CD4-positive, alpha-beta T cell treated with Interleukin-21 for 1 hour (primary cell): Measurements from ENCODE around the gene SPAG9.
A peak's percentile ranks its signal among the peaks of the same experiment; 100 is the strongest.

ENCODE experiments used
- DNase-seq: peaks from one replicate; pipeline ENCODE4 v3.0.0-alpha.2; 2020

SPAG9 gene, protein sequence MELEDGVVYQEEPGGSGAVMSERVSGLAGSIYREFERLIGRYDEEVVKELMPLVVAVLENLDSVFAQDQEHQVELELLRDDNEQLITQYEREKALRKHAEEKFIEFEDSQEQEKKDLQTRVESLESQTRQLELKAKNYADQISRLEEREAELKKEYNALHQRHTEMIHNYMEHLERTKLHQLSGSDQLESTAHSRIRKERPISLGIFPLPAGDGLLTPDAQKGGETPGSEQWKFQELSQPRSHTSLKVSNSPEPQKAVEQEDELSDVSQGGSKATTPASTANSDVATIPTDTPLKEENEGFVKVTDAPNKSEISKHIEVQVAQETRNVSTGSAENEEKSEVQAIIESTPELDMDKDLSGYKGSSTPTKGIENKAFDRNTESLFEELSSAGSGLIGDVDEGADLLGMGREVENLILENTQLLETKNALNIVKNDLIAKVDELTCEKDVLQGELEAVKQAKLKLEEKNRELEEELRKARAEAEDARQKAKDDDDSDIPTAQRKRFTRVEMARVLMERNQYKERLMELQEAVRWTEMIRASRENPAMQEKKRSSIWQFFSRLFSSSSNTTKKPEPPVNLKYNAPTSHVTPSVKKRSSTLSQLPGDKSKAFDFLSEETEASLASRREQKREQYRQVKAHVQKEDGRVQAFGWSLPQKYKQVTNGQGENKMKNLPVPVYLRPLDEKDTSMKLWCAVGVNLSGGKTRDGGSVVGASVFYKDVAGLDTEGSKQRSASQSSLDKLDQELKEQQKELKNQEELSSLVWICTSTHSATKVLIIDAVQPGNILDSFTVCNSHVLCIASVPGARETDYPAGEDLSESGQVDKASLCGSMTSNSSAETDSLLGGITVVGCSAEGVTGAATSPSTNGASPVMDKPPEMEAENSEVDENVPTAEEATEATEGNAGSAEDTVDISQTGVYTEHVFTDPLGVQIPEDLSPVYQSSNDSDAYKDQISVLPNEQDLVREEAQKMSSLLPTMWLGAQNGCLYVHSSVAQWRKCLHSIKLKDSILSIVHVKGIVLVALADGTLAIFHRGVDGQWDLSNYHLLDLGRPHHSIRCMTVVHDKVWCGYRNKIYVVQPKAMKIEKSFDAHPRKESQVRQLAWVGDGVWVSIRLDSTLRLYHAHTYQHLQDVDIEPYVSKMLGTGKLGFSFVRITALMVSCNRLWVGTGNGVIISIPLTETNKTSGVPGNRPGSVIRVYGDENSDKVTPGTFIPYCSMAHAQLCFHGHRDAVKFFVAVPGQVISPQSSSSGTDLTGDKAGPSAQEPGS (N-terminal part only)

DNA sequence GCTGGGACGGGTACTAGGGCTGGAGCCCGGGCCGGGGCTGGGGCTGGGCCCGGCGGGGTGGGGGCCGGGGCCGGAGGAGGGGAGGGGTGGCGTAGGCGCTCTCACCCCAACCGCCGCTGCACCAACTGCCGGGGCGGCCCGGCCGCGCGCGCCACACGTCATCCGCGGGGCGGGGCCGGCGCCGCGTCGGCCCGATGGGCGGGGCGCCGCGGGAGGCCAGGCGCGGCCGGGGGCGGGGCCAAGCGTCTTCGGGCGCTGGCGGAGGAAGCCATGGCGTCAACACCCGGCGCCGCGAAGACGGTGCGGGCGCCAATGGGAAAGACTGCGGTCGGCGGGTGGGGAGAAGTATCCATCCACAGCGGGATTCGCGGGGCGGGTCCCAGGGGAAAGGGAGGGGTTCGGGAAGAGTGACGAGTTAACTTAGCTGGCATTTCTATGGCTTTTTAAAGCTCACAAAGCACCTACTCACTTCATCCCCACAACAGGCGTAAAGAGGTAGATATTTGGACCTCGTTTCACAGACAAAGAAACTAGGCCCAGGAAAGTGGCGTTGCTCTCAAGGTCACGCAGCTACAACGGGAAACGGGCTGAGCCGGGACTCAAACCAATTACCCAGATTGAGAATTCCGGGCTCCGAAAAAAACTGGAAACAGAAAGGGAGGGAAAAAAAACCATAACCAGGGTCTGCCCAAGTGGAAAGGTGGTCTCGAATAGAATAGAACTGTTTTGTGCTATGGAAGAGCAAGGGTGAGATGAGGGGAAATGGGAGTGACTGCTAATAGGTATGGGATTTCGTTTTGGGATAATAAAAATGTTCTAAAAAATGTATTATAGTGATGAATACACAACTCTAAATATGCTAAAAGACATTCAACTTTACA lies at the start of gene SPAG9:
TSS of gene SPAG9 (minus strand) at position 130 of the 881 bp plus-strand sequence. CDS start 212 bp downstream, outside the sequence.
- peak; percentile 93 for DNase-seq

DNA sequence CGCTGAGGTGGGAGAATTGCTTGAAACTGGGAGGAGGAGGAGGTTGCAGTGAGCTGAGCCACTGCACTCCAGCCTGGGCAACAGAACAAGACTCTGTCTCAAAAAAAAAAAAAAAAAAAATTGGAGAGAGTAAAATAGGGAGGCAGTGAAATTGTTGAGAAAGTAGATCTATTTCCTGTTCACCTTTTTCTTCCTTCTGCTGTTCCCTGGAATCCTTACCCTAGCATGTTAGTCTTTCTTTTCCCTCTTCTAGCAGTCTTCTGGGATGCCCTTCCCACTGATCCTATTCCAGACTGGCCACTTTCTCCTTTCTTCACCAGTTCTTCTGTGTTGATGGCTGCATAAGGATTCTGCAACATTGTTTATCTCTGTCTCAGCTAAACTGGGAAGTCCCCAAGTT lies 48.7 kb upstream of the SPAG9 start:
- no peak for DNase-seq

DNA sequence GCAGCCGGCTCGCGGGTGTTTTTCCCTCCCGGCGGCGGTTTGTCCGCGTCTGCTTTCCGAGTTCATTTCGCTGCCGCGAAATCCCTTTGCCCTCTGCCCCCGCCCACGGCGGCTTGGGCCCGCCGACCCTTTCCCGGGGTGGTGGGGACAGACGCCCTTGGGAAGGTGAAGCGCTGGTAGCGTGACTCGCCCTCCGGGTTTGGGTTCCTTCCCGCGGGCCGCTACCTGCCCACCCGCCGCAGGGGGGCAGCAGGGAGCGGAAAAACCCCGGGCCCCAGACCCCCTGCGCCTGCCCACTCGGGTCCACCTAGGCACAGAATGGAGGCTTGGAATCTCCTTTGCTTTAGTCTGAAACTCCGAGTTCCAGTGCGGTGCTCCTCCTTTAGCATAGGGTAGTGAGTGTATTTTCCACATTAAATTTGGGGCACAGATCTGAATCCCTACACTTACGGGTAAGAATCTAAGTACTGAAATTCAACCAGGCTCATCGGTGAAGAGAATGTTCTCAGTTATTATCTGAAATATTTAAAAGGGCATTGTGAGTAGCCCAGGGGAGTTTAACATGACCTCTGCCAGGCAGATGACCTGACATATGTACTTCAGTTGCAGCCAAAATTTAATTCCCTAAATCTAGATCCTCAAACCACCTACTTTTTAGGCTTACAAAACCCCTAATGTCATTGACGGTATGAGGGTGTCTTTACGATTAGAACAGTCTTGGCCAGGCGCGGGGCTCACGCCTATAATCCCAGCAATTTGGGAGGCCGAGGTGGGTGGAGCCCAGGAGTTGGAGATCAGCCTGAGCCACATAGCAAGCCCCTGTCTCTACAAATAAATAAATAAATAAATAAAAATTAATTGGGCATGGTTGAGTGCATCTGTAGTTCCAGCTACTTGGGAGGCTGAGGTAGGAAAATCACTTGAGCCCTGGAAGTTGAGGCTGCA lies 46.6 kb upstream of the SPAG9 start:
- peak; percentile 63 for DNase-seq

DNA sequence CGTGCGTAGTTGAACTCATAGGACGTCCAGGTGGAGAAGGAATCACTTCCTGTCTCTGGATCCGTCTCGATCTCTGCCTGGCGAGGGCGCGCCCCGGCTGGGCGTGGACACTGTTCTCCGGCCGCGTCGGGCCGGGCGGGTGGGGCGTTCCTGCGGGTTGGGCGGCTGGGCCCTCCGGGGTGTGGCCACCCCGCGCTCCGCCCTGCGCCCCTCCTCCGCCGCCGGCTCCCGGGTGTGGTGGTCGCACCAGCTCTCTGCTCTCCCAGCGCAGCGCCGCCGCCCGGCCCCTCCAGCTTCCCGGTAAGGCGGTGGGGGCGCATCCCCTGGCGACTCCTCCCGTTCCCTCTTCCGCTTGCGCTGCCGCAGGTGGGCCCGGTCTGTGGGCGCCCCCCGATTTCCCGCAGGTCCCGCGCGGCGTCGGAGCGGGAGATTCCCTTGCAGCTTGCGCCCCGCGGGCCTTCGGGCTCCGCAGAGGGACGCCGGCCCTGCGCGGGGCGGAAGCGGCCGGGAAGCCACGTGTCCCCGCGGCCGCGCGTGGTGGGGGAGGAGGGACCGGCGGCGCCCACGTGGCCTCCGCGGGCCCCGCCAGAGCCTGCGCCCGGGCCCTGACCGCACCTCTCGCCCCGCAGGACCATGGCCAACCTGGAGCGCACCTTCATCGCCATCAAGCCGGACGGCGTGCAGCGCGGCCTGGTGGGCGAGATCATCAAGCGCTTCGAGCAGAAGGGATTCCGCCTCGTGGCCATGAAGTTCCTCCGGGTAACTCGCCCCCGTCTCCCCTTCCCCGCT lies 45.7 kb upstream of the SPAG9 start, which contains the start of gene NME2:
TSS of gene NME2 (plus strand) at position 214 of the 789 bp plus-strand sequence. CDS start at position 634, 420 bp downstream.
- DNase-seq, result peak; percentile 70

DNA sequence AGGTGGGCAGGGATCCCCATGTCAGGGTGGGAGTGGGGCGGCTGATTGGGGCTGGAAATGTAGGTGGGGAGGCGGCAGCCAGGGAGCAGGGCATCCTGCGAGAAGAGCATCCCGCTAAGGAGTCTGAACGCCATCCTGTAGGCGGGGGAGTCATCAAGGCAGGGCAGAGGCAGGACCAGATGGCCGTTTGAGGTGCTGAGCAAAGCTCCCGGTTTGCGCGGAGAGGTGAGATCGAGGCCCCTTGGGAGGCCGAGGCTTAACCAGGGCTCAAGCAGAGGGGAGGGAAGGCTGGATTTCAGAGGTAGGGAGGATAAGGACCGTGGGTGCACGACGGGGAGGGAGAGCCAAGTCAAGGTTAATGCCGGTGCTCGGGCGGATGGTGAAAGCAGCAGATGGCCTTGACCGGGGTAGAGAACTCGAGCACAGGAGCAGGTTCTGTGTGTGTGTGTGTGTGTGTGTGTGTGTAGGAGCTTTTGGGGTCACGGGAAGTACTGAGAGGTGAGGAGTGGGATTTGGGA lies 45.1 kb upstream of the SPAG9 start:
- DNase-seq, result no peak

DNA sequence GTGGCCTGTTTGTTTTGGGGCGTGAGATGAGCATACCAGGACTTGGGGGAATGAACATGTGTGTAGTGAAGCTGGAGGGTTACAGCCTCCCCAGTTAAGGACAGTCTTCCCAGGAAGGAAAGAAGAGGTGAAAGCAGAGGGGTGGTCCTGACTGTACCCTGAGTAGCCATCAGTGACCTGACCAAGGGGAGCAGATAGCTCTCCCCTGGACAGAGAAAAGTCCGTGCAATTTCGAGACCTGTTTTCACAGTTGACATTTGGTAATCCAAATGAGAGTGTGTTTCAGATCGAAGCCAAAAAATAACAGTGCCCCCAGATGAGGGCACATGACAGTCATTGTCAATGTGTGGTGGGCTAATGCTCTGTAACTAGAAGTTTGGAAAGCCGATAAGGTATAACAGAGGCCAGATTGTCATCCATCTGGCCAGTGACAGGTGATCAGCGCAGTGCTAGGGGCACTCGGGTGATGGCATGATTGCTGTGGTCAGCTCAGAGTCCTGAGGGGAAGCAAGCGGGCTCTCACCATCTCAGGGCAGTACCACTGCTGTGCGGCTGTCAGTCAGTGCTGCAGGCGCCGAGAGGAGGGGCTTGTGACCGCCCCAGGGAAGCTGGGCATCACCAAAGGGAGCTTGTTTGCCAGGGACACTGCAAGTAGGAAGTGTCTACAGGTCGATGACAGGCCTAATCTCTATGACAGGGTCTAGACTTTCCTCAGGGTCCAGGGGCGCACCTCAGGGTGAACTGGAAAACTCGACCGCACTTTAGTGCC lies 44.4 kb upstream of the SPAG9 start:
- DNase-seq, result no peak

DNA sequence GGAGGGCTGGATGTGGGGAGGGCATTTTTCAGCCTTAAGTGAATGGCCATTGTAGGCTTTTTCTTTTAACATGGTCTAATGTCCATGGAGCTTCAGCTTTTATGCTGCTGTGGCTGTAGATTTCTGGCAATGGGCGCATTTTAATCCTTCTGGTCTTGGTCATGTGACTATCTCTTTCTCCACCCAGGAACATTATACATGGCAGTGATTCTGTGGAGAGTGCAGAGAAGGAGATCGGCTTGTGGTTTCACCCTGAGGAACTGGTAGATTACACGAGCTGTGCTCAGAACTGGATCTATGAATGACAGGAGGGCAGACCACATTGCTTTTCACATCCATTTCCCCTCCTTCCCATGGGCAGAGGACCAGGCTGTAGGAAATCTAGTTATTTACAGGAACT lies 40.9 kb upstream of the SPAG9 start:
- no peak for DNase-seq

DNA sequence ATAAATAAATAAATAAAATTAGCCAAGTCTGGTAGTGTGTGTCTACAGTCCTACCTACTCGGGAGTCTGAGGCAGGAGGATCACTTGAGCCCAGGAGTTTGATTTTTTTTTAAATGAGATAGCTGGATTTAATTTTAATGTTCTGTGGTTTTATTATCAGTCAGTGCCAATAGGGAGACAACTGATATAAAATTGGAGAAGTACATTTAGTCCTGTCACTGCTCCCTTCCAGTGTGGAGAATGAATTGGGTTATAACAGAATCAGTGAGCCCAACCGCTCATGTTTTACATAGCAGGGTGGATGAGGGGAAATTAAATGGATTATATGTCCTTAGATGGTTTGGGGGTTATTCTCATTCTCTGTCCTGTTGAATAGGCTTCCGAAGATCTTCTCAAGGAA lies 38.9 kb upstream of the SPAG9 start:
- no peak for DNase-seq

DNA sequence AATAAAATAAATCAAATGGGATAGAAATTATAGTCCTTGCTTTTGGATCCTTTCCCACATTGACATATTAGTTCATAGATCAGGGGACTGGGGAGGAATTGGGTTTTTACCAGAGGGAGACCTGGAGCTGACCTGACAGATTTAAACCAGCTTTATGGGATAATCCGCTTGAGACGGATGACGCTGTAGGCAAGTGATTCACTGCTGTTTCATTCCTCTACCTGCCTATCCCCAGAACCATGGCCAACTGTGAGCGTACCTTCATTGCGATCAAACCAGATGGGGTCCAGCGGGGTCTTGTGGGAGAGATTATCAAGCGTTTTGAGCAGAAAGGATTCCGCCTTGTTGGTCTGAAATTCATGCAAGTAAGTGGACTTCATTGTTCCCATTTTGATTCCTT lies 34.7 kb upstream of the SPAG9 start:
- DNase-seq, result no peak

DNA sequence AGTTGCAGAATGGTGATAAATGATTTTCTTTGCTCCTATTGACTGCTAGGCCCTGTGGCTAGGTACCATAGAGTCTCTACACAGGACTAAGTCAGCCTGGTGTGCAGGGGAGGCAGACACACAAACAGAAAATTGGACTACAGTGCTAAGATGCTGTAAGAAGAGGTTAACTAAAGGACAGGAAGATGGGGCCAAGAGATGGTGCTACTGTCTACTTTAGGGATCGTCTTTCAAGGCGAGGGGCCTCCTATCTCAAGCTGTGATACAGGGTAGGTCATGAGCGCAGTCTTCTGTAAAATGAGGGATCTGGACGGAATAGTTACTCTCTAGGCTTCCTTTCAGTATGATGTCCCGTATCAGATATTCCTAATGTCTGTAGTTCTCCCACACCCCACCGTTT lies 33.5 kb upstream of the SPAG9 start:
- peak; percentile 2 for DNase-seq

DNA sequence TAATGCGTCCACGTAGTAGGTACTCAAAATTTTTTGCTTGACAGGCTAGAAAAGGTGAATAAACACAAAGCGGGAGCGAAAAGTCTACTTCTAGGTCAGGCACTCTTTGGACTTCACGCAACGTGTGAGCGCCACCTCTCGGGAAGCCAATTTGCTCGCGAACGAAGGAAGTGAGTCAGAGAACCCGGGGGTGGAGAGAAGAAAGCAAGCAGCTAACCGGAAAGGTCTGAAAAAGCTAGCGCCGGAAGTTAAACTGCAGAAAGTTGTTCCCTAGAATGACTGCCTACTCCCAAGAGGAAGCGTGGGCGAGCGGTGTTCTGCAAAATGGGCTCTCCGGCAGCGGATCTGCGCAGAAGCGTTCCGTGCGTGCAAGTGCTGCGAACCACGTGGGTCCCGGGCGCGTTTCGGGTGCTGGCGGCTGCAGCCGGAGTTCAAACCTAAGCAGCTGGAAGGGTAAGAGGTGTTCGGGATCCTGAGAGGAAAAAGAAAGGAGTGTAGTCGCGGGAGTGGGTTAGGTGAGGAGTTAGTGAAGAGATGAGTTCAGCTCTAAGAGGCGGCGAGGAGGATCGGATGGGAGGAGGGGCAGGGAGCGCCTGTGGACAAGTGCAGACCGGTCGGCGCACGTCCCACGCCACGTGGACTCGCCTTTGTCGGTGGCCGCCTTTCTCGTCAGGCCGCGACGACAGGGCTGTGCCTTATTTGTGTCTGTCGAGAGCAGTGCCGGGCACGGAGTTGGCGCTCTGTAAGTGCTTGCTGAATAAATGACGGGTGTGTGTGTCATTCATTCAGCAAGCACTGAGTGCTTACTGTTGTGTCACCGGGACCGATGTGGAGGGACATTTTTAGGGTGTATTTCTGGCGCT lies 32.8 kb upstream of the SPAG9 start, which contains the start of gene NME1:
TSS of gene NME1 (plus strand) at position 350 of the 863 bp plus-strand sequence. CDS start 2,096 bp downstream, outside the sequence.
- peak; percentile 99 for DNase-seq

DNA sequence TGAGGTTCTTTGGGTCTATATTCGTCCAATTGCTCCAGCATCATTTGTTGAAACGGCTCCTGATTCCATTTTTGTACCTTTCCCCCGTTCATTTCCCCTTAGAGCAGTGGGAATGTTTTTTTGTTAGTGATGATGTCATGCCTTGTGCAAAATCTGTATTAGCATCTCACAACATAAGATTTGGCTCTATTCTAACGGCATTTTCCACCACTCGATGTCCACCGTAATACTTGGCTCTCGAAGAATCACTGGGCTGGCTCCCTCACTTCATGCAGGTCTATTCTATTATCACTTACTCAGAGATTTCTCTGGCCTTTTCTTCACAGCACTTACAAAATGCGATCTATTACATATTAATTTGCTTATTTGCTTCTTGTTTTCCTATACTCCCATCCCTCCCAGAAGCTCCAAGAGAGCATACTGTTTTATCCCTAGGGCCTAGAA lies 32.1 kb upstream of the SPAG9 start:
- DNase-seq, result peak; percentile 1

DNA sequence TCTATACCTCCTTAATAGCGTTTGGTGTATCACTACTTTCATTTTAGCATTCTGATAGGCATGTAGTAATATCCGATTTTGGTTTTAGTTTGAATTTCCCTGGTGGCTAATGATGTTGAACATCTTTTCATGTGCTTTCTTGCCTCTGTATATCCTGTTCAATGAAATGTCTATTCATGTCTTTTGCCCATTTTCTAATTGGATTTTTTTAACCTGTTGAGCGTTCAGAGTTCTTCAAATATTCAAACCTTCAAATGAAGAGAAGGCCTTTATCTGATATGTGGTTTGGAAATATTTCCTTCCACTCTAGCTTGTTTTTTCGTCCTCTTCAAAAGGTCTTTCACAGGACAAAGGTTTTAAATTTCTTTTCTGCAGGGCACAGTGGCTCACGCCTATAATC lies 30.3 kb upstream of the SPAG9 start:
- no peak for DNase-seq

DNA sequence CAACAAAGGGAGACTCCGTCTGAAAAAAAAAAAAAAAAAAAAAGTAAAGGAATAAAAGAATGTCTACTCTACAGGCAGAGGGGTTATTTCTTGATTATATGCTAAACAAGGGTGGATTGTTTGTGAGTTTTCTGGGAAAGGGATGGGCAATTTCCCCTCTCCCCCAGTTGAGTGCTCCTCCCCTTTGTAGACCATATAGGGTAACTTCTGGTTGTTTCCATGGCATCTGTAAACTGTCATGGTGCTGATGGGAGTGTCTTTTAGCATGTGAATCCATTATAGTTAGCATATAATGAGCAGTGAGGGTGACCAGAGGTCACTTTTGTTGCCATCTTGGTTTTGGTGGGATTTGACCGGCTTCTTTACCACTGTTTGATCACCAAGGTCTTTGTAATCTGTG lies 28.5 kb upstream of the SPAG9 start:
- DNase-seq, result no peak

DNA sequence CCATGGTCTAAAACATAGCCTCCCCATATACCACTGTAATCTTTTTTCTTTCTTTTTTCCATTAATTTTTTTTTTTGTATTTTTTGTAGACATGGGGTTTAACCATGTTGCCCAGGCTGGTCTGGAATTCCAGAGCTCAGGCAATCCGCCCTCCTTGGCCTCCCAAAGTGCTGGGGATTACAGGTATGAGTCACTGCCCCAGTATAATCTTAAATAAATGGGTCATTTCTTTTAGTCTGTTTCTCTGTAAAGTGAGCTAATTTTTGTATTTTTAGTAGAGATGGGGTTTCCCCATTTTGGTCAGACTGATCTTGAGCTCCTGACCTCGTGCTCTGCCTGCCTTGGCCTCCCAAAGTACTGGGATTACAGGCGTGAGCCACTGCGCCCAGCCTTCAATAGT lies 27.0 kb upstream of the SPAG9 start:
- DNase-seq, result no peak

DNA sequence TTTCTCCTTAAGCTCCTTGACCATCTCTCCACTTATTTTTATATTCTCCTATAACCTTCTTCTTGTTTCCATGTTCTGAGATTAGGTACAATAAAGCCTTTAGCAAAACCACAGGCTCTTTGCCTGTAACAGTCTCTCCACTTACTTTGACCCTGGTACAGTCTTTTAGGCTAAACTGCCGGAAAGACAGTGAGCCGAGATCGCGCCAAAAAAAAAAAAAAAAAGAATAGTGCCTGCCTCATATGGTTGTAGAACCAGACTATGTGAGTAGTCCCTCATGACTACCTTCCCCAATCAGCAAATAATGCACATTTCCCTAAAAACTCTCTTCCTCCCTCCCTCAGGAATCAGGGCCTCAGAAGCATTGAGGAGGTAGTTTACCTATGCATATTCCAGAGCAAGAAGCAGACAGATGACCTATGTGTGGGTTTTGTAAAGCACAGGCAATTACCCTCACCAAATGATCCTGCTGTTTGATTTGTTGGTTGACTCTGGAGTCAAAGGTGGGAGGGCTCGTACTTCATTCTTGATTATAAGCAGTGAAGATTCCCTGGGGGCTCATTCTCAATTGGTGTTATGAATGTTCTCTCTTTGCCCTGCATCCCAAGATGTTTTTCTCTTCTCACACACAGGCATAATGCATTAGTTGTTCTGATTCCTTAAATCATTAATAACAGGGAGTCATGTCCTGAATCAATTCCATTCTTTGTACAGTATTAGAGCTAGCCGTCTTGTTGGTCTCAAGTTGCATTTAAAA lies 23.8 kb upstream of the SPAG9 start:
- no peak for DNase-seq

DNA sequence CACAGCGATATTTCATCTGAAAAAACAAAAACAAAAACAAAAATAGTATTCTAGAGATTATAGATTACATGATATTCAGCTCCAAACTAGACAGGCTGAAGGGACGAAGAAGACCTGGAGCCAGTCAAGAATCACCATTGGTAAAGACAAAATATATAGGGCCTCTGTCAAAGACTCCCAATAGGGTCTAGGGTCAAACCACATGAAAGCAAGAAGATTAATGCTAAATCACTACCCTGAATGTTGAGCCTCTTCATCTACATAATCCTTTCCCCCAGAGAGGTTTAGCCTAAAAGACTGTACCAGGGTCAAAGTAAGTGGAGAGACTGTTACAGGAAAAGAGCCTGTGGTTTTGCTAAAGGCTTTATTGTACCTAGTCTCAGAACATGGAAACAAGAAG lies 21.9 kb upstream of the SPAG9 start:
- no peak for DNase-seq
